Astrocyte of the spinal cord (primary cell): ENCODE results near the gene MYH15.

ENCODE experiments used
- DNase-seq: peaks from one replicate; pipeline ENCODE4 v3.0.0; 2011; ENCODE audit warnings: low read depth, low spot score
- H3K4me3 ChIP-seq: 2 replicates; pipeline ENCODE4 v1.5.1; 2011; ENCODE audit warnings: low read depth, mild to moderate bottlenecking, low read length, moderate library complexity
- in situ Hi-C: cut with HindIII; loops from 2 replicates; pipeline ENCODE4 v1.10.0; 2017; ENCODE audit warnings: low sequenced_read_pairs
- TF ChIP-seq, protein P1 (sequence below): IDR thresholded peaks from 2 replicates; pipeline ENCODE4 v1.5.1; 2012; ENCODE audit warnings: low read depth, mild to moderate bottlenecking, low read length, inconsistent platforms

MYH15 gene

DNA sequence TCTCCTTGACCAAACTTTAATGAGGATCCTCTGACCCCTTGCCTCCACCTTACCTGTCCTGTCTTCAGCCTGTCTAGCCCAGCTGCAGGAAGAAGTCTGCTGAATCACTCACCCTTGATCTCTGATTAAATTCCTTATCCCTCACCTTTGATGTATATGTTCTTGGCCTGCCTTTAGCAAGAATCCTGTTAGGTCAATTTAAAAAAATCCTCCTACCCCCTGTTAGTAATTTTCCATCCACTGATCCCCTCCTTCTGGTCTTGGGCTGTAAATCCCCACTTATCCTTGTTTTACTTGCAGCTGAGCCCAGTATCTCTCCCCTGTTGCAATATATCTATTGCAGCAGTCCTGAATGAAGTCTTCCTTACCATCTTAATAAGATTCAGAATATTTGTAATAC, 39.0 kb downstream of the MYH15 start:
- TF ChIP-seq, protein P1, sequence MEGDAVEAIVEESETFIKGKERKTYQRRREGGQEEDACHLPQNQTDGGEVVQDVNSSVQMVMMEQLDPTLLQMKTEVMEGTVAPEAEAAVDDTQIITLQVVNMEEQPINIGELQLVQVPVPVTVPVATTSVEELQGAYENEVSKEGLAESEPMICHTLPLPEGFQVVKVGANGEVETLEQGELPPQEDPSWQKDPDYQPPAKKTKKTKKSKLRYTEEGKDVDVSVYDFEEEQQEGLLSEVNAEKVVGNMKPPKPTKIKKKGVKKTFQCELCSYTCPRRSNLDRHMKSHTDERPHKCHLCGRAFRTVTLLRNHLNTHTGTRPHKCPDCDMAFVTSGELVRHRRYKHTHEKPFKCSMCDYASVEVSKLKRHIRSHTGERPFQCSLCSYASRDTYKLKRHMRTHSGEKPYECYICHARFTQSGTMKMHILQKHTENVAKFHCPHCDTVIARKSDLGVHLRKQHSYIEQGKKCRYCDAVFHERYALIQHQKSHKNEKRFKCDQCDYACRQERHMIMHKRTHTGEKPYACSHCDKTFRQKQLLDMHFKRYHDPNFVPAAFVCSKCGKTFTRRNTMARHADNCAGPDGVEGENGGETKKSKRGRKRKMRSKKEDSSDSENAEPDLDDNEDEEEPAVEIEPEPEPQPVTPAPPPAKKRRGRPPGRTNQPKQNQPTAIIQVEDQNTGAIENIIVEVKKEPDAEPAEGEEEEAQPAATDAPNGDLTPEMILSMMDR, result no peak
- H3K4me3 ChIP-seq, result no peak overlapping the region
- in situ Hi-C loops, result no loop called here
- DNase-seq, result no peak

DNA sequence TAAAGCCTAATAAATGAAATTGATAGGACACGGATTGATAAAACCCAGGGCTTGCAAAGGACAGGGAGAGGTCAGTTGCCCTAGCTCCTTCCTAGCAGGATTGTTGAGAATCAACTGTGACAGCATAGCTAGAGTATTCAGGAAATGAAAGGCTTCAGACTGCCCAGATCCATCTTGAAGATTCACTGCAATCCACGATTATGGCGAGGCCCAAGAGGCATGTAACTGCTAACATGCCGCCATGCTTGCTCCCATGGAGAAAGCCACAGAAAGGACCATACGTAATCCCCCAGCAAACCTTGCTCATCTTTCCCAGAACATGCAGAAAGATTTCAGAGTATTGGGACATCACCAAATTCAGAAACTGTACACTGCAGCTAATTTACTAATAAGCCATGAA, 41.3 kb downstream of the MYH15 start:
- no peak overlapping the region for H3K4me3 ChIP-seq
- in situ Hi-C loops, result no loop called here
- TF ChIP-seq, protein P1, result no peak
- DNase-seq, result no peak

DNA sequence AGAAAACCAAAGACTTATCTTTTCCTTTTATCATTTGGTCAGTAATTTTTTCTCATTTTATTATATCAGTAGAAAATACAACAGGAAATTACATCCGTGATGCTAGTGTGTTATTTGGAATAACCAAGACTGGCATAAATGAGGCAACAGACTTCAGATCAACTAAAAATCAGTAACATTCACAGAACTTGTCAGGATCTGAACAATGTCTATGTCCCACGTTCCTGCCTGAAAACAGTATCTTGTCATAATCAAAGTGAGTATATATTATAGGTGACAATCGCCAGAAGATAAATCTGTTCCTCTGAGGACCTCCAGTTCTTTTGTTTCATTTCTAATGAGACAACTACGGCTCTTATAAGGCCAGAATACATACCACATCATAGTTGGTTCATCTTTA, 41.8 kb downstream of the MYH15 start:
- H3K4me3 ChIP-seq, result no peak overlapping the region
- DNase-seq, result no peak
- in situ Hi-C loops, result no loop called here
- TF ChIP-seq, protein P1, result no peak

DNA sequence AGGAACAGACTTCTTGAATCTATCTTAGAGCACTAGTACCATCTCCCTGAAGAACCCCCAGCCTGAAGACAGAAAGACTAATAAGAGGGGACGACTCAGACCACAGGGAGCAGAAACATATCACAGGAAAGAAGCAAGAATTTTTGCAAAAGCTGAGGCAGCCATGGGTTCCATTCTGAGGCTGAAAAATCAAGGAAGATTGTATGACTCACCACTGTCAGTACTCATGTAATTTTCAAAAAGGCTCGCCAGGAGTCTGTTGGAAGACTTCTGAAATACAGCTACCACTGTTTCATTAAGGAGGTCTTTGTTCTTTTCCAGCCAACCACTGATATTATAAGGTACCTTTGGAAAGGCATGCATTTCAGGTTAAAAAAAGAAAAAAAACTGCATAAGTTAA, 47.5 kb downstream of the MYH15 start:
- no peak overlapping the region for H3K4me3 ChIP-seq
- TF ChIP-seq, protein P1, result no peak
- peak; percentile 45 for DNase-seq
- in situ Hi-C loops, result no loop called here

DNA sequence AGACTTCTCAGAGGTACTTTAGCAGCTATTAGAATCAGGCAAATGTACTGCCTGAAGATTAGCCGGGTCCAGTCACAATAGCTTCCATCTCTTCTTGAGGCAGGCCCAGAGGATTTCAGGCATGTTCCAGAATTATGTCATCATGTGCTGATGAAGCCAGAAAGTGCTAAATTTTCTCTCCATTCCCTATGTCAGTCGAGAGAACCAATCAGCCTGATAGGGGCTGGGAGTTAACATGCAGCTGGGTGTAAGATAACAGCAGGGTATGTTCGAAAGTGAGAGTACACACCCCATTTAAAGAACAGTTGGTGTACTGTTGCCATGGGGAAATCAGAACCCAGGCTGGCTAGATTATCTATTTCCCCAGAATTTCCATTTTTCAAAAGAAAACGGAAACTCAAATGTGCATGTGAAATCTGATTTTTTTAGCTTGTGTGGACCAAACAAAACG, 48.7 kb downstream of the MYH15 start:
- DNase-seq, result no peak
- TF ChIP-seq, protein P1, result no peak
- no peak overlapping the region for H3K4me3 ChIP-seq
- in situ Hi-C loops, result no loop called here

DNA sequence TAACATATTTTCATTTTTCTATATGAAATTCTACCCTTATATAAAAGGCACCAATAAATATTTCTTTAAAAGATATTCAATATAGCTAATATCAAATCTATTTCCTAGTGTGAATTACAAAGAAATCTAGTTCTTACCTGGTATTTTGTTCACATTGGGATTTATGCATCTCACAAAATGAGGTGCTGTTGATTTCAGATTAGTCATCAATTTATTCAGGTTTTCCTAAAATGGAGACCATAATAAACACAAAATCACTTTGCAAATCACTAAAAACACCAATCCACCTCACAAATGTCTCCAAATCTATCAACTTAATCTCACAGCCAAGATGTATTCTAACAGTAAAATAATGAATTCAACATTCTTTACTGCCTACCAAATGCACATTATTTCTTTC, 51.2 kb downstream of the MYH15 start:
- in situ Hi-C loops, result no loop called here
- TF ChIP-seq, protein P1, result no peak
- H3K4me3 ChIP-seq, result no peak overlapping the region
- DNase-seq, result no peak

DNA sequence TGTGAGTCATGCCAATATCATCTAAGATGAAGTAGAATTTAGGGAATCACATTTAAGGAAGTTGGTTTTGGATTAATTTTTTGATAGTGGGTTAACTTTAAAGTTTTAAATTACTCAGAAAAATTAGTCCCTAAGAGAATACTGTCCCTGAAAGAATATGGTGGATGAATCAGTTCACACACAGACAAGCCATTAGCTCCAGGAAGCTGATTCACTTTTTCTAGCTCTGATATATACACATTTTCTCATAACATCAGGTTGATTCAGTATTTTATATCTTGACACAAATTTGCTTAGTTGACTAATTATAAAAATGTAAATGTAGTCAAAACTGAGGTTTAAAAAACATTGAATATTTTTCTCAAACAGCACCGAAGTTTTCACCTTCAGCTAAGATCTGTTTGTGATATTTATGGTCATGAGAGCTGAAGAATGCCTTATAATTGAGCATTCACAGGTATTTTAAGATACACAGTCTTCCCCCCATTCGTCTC, 55.1 kb downstream of the MYH15 start:
- in situ Hi-C loops, result no loop called here
- TF ChIP-seq, protein P1, result no peak
- no peak overlapping the region for H3K4me3 ChIP-seq
- DNase-seq, result peak; percentile 2
